GM12874 (cell line): ENCODE data around the gene OTOS.

Source experiments
- CTCF ChIP-seq: IDR thresholded peaks from 2 replicates; pipeline ENCODE4 v1.5.1; 2011; ENCODE audit warnings: low read depth, mild to moderate bottlenecking, control low read depth, low read length, moderate library complexity; ENCODE audit not compliant: insufficient read depth

Gene OTOS

GRCh38 chr2:240121675-240122074 lies 18.8 kb downstream of the OTOS start:
- no peak for TF ChIP-seq CTCF

GRCh38 chr2:240121190-240121589 lies 19.3 kb downstream of the OTOS start:
- no peak for TF ChIP-seq CTCF

- no peak for TF ChIP-seq CTCF
Measured at GRCh38 chr2:240114233-240114632, 26.2 kb downstream of the OTOS start.

- no peak for TF ChIP-seq CTCF
Measured at GRCh38 chr2:240112914-240113690, 27.4 kb downstream of the OTOS start.

- no peak for TF ChIP-seq CTCF
Measured at GRCh38 chr2:240111253-240111652, 29.2 kb downstream of the OTOS start.

GRCh38 chr2:240109386-240109785 lies 31.1 kb downstream of the OTOS start:
- no peak for TF ChIP-seq CTCF

GRCh38 chr2:240107477-240107796 lies 33.0 kb downstream of the OTOS start:
- no peak for TF ChIP-seq CTCF
